NCI-H128 (cell line): ENCODE measurements around the gene VASP.
A peak's percentile ranks its signal among the peaks of the same experiment; 100 is the strongest.

ENCODE experiments used
- DNase-seq: peaks from one replicate; lab custom pipeline; 2025; ENCODE audit not compliant: unreplicated experiment; lab: John Stamatoyannopoulos, UW

VASP gene

DNA sequence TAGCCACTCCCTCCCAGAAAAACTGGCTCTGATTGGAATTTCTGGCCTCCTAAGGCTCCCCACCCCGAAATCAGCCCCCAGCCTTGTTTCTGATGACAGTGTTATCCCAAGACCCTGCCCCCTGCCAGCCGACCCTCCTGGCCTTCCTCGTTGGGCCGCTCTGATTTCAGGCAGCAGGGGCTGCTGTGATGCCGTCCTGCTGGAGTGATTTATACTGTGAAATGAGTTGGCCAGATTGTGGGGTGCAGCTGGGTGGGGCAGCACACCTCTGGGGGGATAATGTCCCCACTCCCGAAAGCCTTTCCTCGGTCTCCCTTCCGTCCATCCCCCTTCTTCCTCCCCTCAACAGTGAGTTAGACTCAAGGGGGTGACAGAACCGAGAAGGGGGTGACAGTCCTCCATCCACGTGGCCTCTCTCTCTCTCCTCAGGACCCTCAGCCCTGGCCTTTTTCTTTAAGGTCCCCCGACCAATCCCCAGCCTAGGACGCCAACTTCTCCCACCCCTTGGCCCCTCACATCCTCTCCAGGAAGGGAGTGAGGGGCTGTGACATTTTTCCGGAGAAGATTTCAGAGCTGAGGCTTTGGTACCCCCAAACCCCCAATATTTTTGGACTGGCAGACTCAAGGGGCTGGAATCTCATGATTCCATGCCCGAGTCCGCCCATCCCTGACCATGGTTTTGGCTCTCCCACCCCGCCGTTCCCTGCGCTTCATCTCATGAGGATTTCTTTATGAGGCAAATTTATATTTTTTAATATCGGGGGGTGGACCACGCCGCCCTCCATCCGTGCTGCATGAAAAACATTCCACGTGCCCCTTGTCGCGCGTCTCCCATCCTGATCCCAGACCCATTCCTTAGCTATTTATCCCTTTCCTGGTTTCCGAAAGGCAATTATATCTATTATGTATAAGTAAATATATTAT, 33.3 kb upstream of the VASP start:
- no peak for DNase-seq

GRCh38 chr19:45474606-45475521, 32.4 kb upstream of the VASP start:
- no peak for DNase-seq

DNA sequence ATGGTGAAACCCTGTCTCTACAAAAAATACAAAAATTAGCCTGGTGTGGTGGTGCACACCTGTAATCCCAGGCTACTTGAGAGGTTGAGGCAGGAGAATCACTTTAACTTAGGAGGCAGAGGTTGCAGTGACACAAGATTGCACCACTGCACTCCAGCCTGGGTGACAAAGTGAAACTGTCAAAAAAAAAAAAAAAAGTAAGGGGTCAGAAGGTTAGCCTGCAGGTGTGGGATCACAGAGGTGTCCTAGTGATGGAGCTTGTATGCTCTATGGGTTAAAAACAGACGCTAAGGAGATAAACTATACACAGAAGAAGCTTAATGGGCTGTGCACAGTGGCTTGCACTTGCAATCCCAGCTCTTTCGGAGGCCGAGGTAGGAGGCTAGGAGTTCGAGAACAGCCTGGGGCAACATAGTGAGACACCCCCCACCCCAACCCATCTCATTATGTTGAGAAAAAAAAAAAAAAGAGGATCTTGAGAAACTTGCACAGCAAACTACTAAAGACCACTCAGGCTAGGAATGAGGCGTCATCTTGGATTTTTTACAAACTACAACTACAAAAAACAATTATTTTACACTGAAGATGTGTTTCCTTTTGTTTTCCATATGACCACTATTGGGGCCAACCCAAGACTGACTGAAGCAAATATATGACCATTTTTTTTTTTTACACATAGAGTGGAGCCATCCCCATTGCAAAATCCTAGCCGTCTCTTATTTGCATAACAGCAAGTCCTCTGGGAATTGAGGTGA, 31.6 kb upstream of the VASP start:
- no peak for DNase-seq

DNA sequence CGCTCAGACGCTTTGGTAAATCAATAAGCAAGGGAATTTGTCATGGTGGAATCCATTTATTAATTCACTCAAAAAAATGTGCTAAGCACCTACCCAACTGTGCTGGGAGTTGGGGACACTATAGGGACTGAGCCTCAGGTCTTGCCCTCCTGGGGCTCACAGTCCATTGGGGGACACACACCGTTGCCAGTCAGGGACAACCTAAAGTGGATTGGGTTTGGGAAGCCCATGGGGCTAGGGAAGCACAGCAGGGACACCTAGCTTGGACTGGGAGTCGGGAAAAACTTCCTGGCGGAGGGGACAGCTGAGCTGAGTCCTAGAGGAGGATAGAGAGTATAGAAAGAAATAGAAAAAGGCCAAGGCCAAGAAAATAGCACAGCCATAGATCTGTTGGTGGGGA, 31.0 kb upstream of the VASP start:
- no peak for DNase-seq

GRCh38 chr19:45477186-45477585, 30.1 kb upstream of the VASP start:
- DNase-seq, result no peak

DNA sequence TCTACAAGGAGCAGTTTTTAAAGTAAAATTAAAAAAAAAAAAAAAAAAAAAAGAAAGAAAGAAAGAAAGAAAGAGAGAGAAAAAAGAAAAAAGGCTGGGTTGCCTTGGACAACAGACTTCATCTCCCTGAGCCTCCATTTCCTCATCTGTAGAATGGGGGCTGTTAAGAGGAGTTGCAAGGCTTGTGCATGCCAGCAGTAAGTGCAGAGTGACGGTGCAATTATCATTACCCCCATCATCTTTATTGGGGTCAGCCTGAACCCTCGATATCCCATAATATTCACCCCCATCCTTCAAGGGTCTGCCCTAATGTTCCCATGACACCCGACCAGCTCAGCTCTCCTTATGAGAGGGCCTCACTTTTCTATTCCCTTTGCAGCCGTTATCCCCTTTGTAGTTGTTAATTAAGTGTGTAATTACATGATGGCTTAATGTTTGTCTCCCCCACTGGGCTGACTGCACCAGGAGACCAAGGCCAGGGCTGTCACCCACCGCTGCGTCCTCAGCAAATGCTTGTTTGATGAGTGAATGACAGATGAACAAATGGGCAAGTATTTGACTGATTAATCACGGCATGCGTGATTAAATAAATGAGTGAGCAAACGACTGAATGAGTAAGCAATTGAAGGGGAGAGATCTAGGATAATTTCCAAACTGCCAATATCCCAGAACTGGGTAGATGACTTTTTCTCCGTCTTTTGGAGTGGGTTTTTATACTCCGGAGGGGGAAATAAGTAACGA, 29.4 kb upstream of the VASP start:
- DNase-seq, result no peak

GRCh38 chr19:45478454-45479238, 28.6 kb upstream of the VASP start:
- peak; percentile 71 for DNase-seq

GRCh38 chr19:45483033-45483432, 24.2 kb upstream of the VASP start:
- DNase-seq, result no peak

- no peak for DNase-seq
Observed at GRCh38 chr19:45484273-45484945, 22.9 kb upstream of the VASP start.

GRCh38 chr19:45485305-45486077, 21.8 kb upstream of the VASP start:
- DNase-seq, result peak; percentile 94

- no peak for DNase-seq
Observed at GRCh38 chr19:45488708-45489107, 18.6 kb upstream of the VASP start.

- DNase-seq, result no peak
Observed at GRCh38 chr19:45489216-45489855, 17.9 kb upstream of the VASP start.

GRCh38 chr19:45492137-45492626, 15.1 kb upstream of the VASP start:
- DNase-seq, result no peak

DNA sequence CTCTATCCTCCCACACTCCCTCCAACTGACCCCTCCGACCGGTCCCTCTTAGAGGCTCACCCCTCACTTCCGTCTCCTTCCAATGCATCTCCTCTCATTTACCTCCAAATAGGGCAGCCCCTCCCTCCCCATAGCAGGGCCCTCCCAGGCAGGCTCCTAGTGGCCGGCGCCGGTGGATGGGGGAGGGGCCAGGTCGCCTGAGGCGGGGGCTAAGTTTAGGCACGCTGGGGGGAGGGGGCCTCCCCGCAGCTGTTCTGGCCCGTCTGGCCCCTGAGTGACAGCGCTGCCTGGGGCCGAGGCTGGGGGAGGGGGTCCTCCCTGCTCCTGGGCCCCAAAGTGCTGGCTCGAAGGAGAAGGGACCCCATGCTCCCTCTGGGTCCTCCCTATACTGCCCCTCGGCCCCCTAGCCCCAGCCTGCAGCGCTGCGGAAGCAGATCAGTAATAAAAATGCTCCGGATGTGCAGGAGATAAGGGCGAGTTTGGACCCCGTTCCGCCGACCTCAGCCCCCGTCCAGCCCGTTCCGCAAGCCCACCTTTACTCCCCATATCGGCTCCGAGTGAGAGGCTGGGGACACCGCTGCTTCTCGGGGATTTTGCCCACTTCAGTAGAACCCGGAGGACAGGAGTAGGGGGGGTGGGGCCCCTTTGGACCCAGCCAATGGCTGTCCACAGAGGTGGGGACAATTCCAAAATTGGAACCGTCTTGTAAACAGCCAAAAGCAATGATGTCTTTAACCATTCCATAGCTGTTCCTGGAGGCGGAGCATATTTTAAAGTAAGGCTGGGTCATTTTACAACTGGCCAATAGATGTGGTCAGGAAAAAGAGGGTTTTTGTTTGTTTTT, 14.4 kb upstream of the VASP start:
- DNase-seq, result no peak

DNA sequence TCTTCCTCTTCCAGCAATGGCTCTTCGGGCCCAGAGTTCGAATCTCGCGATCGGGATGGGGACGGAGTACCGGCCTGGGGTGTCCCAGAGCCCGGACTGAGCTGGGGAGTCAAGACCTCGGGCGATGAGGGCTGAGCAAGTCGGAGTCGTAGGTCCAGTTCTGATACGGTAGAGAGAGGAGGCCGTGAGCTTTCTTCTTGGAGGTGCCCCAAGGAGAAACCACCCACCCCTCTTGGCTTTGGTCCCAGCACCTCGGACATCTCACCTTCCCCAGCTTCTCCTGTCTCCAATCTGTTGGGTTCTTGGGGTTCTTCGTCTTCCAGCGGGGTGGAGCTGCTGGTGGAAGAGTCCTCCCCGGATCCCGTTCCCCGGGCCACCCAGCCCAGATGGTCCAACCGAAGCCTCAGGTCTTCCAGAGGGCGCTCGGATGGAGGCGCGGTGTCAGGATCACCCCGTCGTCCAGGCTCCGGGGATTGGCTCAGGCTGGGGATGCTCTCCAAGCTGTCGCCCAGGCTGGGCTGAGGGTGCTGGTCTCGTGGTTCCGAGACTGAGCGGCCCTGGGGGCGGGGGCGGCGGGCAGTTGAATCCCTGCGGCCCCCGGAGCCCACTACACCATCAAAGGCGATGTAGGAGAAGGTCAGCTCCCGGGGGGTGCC, 12.9 kb upstream of the VASP start:
- DNase-seq, result no peak

GRCh38 chr19:45495178-45495577, 12.1 kb upstream of the VASP start:
- no peak for DNase-seq
